HG03135 (cell line): ENCODE results near the gene WFDC10A.
"Not testable (repeated sequence)": the region's sequence is repeated elsewhere in the genome, so short reads cannot be mapped to it uniquely, and the experiment has no call there.

ENCODE experiments used
- ATAC-seq: cut with Tn5 transposase; IDR thresholded peaks from one replicate; pipeline ENCODE4 v1.9.1; 2021; ENCODE audit warnings: mild to moderate bottlenecking, moderate library complexity; ENCODE audit not compliant: unreplicated experiment

The WFDC10A gene

GRCh38 chr20:45629496-45630100 is at the start of gene WFDC10A:
Gene WFDC10A, plus strand, starts transcription at chr20:45629739. Its CDS starts 75 bp downstream, at chr20:45629814.
- no peak for ATAC-seq

- no peak for ATAC-seq
These were observed 47.8 kb upstream of the WFDC10A start for GRCh38 chr20:45581702-45582101.

- ATAC-seq, result no peak
These were observed 46.0 kb upstream of the WFDC10A start for GRCh38 chr20:45583502-45583901.

- not testable (repeated sequence) for ATAC-seq
These were observed 45.2 kb upstream of the WFDC10A start for GRCh38 chr20:45584294-45584693.

GRCh38 chr20:45585986-45586385 is 43.6 kb upstream of the WFDC10A start:
- ATAC-seq, result not testable (repeated sequence)

GRCh38 chr20:45588800-45589199 is 40.7 kb upstream of the WFDC10A start:
- ATAC-seq, result no peak

- ATAC-seq, result no peak
These were observed 39.8 kb upstream of the WFDC10A start for GRCh38 chr20:45589725-45590124.

- no peak for ATAC-seq
These were observed 36.9 kb upstream of the WFDC10A start for GRCh38 chr20:45592574-45593189.

GRCh38 chr20:45593498-45593897 is 36.0 kb upstream of the WFDC10A start:
- no peak for ATAC-seq

- no peak for ATAC-seq
These were observed 34.3 kb upstream of the WFDC10A start for GRCh38 chr20:45595235-45595634.

- no peak for ATAC-seq
These were observed 21.7 kb upstream of the WFDC10A start for GRCh38 chr20:45607810-45608209.

- ATAC-seq, result no peak
These were observed 18.5 kb upstream of the WFDC10A start for GRCh38 chr20:45611054-45611453.

- no peak for ATAC-seq
These were observed 17.2 kb upstream of the WFDC10A start for GRCh38 chr20:45612314-45612713.

GRCh38 chr20:45617591-45617990 is 11.9 kb upstream of the WFDC10A start:
- no peak for ATAC-seq

GRCh38 chr20:45621593-45621992 is 7.9 kb upstream of the WFDC10A start:
- no peak for ATAC-seq

GRCh38 chr20:45626540-45626939 is 3.0 kb upstream of the WFDC10A start:
- ATAC-seq, result no peak

- no peak for ATAC-seq
These were observed 832 bp downstream of the WFDC10A start for GRCh38 chr20:45630371-45630770.

GRCh38 chr20:45631184-45631583 is 1.6 kb downstream of the WFDC10A start, which contains the start of gene WFDC9:
Gene WFDC9, minus strand, starts transcription at chr20:45631284. Its CDS starts 21,103 bp downstream, at chr20:45610181.
- no peak for ATAC-seq

- no peak for ATAC-seq
These were observed 7.0 kb downstream of the WFDC10A start for GRCh38 chr20:45636513-45636912.

- no peak for ATAC-seq
These were observed 10.1 kb downstream of the WFDC10A start for GRCh38 chr20:45639687-45640086.

- ATAC-seq, result not testable (repeated sequence)
These were observed 11.5 kb downstream of the WFDC10A start for GRCh38 chr20:45641076-45641475.

- not testable (repeated sequence) for ATAC-seq
These were observed 16.3 kb downstream of the WFDC10A start for GRCh38 chr20:45645869-45646268.

GRCh38 chr20:45646875-45647274 is 17.3 kb downstream of the WFDC10A start:
- no peak for ATAC-seq
